GM12878 (cell line): Measurements from ENCODE around the gene MEGF6.

Experiments used
- CTCF ChIP-seq, 3 experiments: IDR thresholded peaks in 2 of 3; conservative IDR thresholded peaks in 1 of 3; 2 replicates each; pipeline ENCODE4 v1.5.1; 2011; ENCODE audit warnings: low read depth in 3 of 3, low read length in 3 of 3, mild to moderate bottlenecking in 3 of 3, control low read depth in 2 of 3, moderate library complexity in 2 of 3, inconsistent platforms in 1 of 3, mixed read lengths in 1 of 3; ENCODE audit not compliant: control insufficient read depth in 2 of 3, insufficient read depth in 1 of 3; ENCODE audit errors: extremely low read depth in 1 of 3
- GABPA ChIP-seq: IDR thresholded peaks from 2 replicates; pipeline ENCODE4 v1.6.1; 2014; ENCODE audit warnings: antibody characterized with exemption, low read depth, mild to moderate bottlenecking, inconsistent platforms
- RAD21 ChIP-seq: IDR thresholded peaks from 2 replicates; pipeline ENCODE4 v1.6.1; 2011; ENCODE audit warnings: mild to moderate bottlenecking, low read depth, low read length, moderate library complexity; ENCODE audit not compliant: insufficient read depth
- ZBTB4 ChIP-seq: fragments of 450-650 bp; formaldehyde crosslinking; IDR thresholded peaks from 2 replicates; pipeline ENCODE4 v1.4.0; 2022; ENCODE audit warnings: mild to moderate bottlenecking, moderate library complexity

GRCh38 chr1:3465091-3465934, 146.0 kb downstream of the MEGF6 start:
- no peak for TF ChIP-seq RAD21
- TF ChIP-seq GABPA, result no peak
- TF ChIP-seq ZBTB4, result no peak
- no peak for TF ChIP-seq CTCF (IDR thresholded peaks at IDR 0.05 in 2 of 3, conservative IDR thresholded peaks at IDR 0.05 in 1 of 3; ENCODE audit: control insufficient read depth in 2 of 3, extremely low read depth in 1 of 3, insufficient read depth in 1 of 3, low read depth in 3 of 3, low read length in 3 of 3)
